Measurements from ENCODE around the gene SH3GL3. TPM values are rescaled to one million over a fixed set of nuclear protein-coding genes. Genes with fewer than 3 reads are reported as not detected.

The SH3GL3 gene
- total RNA-seq, 1 donor from 2014 or later, result not detected

- TF ChIP-seq CTCF (IDR thresholded peaks at IDR 0.05), result no peak
- intact Hi-C loops (cut with DNase I), result no loop called here
- H3K27me3 ChIP-seq, result no peaks in the 10 kb centered on the region
Measured at GRCh38 chr15:83462026-83462425, 14.9 kb downstream of the SH3GL3 start.

GRCh38 chr15:83462953-83463433 lies 15.9 kb downstream of the SH3GL3 start:
- Histone ChIP-seq H3K4me3 (no peak overlapping the region), H3K36me3 (no peaks in the 10 kb centered on the region), H3K4me1 (no peaks in the 10 kb centered on the region), H3K9me3 (no peaks in the 10 kb centered on the region), H3K27me3 (no peaks in the 10 kb centered on the region), H3K27ac (no peak overlapping the region)
- DNase-seq (ENCODE audit: low spot score in 2 of 2), result no peak
- intact Hi-C loops (cut with DNase I), result no loop called here
- TF ChIP-seq CTCF (IDR thresholded peaks at IDR 0.05), result no peak

More at GRCh38 chr15:83462026-83462425, 14.9 kb downstream of the SH3GL3 start:
- no peaks in the 10 kb centered on the region for H3K4me1 ChIP-seq
- no peaks in the 10 kb centered on the region for H3K36me3 ChIP-seq
- H3K9me3 ChIP-seq, result no peaks in the 10 kb centered on the region
- DNase-seq (ENCODE audit: low spot score in 2 of 2), result no peak
- H3K4me3 ChIP-seq, result no peak overlapping the region
- H3K27ac ChIP-seq, result no peak overlapping the region

- Histone ChIP-seq H3K9me3 (no peaks in the 10 kb centered on the region), H3K27me3 (no peaks in the 10 kb centered on the region), H3K4me3 (no peak overlapping the region), H3K27ac (no peak overlapping the region), H3K36me3 (no peaks in the 10 kb centered on the region), H3K4me1 (no peaks in the 10 kb centered on the region)
- DNase-seq (ENCODE audit: low spot score in 2 of 2), result no peak
- intact Hi-C loops (cut with DNase I), result no loop called here
- TF ChIP-seq CTCF (IDR thresholded peaks at IDR 0.05), result no peak
Measured at GRCh38 chr15:83470887-83471286, 23.7 kb downstream of the SH3GL3 start.

GRCh38 chr15:83471307-83471866 lies 24.2 kb downstream of the SH3GL3 start:
- intact Hi-C loops (cut with DNase I), result no loop called here

GRCh38 chr15:83472151-83472550 lies 25.0 kb downstream of the SH3GL3 start:
- intact Hi-C loops (cut with DNase I), result no loop called here
- DNase-seq (ENCODE audit: low spot score in 2 of 2), result no peak

More at GRCh38 chr15:83471307-83471866, 24.2 kb downstream of the SH3GL3 start:
- Histone ChIP-seq H3K27ac (no peak overlapping the region), H3K4me1 (no peaks in the 10 kb centered on the region), H3K27me3 (no peaks in the 10 kb centered on the region), H3K4me3 (no peak overlapping the region), H3K9me3 (no peaks in the 10 kb centered on the region), H3K36me3 (no peaks in the 10 kb centered on the region)
- DNase-seq (ENCODE audit: low spot score in 2 of 2), result no peak
- no peak for TF ChIP-seq CTCF (IDR thresholded peaks at IDR 0.05)

More at GRCh38 chr15:83472151-83472550, 25.0 kb downstream of the SH3GL3 start:
- Histone ChIP-seq H3K9me3 (no peaks in the 10 kb centered on the region), H3K4me3 (no peak overlapping the region), H3K27me3 (no peaks in the 10 kb centered on the region), H3K36me3 (no peaks in the 10 kb centered on the region), H3K4me1 (no peaks in the 10 kb centered on the region), H3K27ac (no peak overlapping the region)
- no peak for TF ChIP-seq CTCF (IDR thresholded peaks at IDR 0.05)

All from ascending aorta (tissue), 2 donors.